PC-9 (cell line): ENCODE measurements around the gene ABCA4.

Experiments used
- EZH2 ChIP-seq: fragments of 200-600 bp; sonication (generic); IDR thresholded peaks from 2 replicates; pipeline ENCODE4 v1.8.0; 2017; ENCODE audit warnings: antibody characterized with exemption, low read depth
- TF ChIP-seq, protein P1 (sequence below): fragments of 200-600 bp; sonication (generic); conservative IDR thresholded peaks from 2 replicates; pipeline ENCODE4 v1.6.1; 2017; ENCODE audit warnings: mixed run types, antibody characterized with exemption, mild to moderate bottlenecking, moderate library complexity

DNA sequence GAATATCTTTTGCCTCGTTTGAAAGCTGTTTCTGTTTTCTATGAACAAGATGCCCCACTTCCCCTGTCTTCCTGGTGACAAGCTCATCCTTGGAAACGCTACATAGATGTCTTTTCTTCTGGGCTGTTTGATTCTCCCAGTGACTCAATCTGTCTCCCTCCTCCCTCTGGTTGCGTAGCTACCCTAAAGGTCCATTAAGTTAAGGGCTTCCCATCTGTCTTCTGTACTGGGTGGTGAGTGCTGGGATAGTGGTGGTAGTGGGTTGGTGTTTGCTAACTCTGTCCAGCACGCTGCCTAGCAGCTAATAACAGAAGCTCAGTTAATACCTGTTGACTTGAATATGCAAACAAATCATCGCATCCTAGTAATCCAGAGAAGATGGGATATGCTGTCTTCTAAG is 161.5 kb downstream of the ABCA4 start:
- TF ChIP-seq, protein P1, sequence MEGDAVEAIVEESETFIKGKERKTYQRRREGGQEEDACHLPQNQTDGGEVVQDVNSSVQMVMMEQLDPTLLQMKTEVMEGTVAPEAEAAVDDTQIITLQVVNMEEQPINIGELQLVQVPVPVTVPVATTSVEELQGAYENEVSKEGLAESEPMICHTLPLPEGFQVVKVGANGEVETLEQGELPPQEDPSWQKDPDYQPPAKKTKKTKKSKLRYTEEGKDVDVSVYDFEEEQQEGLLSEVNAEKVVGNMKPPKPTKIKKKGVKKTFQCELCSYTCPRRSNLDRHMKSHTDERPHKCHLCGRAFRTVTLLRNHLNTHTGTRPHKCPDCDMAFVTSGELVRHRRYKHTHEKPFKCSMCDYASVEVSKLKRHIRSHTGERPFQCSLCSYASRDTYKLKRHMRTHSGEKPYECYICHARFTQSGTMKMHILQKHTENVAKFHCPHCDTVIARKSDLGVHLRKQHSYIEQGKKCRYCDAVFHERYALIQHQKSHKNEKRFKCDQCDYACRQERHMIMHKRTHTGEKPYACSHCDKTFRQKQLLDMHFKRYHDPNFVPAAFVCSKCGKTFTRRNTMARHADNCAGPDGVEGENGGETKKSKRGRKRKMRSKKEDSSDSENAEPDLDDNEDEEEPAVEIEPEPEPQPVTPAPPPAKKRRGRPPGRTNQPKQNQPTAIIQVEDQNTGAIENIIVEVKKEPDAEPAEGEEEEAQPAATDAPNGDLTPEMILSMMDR = no peak
- TF ChIP-seq EZH2 = no peak
